Ovary (tissue), 9 donors: Measurements from ENCODE around the gene APOD. TPM values are rescaled to one million over a fixed set of nuclear protein-coding genes. Genes with fewer than 3 reads are reported as not detected.

Source experiments
- DNase-seq, 5 donors: peaks; one replicate each; pipeline ENCODE4 v3.0.0-alpha.2; 2019 to 2020
- H3K27ac ChIP-seq, 2 donors: fragments of 200-600 bp; one replicate each; pipeline versions ENCODE4 v1.5.1 to v1.8.0; 2019 to 2022
- H3K27me3 ChIP-seq: fragments of 200-600 bp; one replicate; pipeline ENCODE4 v1.8.0; 2022
- H3K36me3 ChIP-seq: fragments of 200-600 bp; sonication (generic); one replicate; pipeline ENCODE4 v1.5.1; 2019
- H3K4me1 ChIP-seq: one replicate; pipeline ENCODE4 v1.8.1; 2013; ENCODE audit warnings: mild to moderate bottlenecking, moderate library complexity; ENCODE audit not compliant: insufficient read depth
- H3K4me3 ChIP-seq: fragments of 200-600 bp; sonication (generic); one replicate; pipeline ENCODE4 v1.5.1; 2017
- H3K9me3 ChIP-seq, 2 donors: fragments of 200-600 bp in 1 of 2; sonication (generic) in 1 of 2; one replicate each; pipeline versions ENCODE4 v1.5.1 to v1.8.1; 2013 to 2019; ENCODE audit warnings: mild to moderate bottlenecking in 1 of 2, moderate library complexity in 1 of 2
- CTCF ChIP-seq, 3 donors: fragments of 450-650 bp in 2 of 3; fragments of 200-600 bp in 1 of 3; IDR thresholded peaks; one replicate each; pipeline versions ENCODE4 v1.5.1 to v1.8.0; 2016 to 2022; ENCODE audit warnings: antibody characterized with exemption in 3 of 3, mild to moderate bottlenecking in 1 of 3
- EP300 ChIP-seq: sonication (generic); formaldehyde crosslinking; IDR thresholded peaks from one replicate; pipeline ENCODE4 v1.6.1; 2017; ENCODE audit warnings: antibody characterized with exemption
- POLR2A ChIP-seq: fragments of 450-650 bp; IDR thresholded peaks from one replicate; pipeline ENCODE4 v1.6.1; 2017; ENCODE audit warnings: antibody characterized with exemption, mild to moderate bottlenecking, moderate library complexity
- WGBS, 3 donors: extraction: QIAGEN DNeasy Blood & Tissue Kit in 1 of 3; methylation state at CpG; one replicate each; pipeline versions ENCODE4 v1.1.5 to v1.1.7; 2013 to 2017; 5-methylcytosine and 5-hydroxymethylcytosine counted together
- intact Hi-C, 4 donors: fragments of 100-400 bp; cut with DNase I; formaldehyde crosslinking; loops; one replicate each; pipeline versions ENCODE4 v1.11.0 to v1.15.1; 2022 to 2023
- polyA plus RNA-seq, 2 donors: library from polyadenylated mRNA; stranded (reverse); fragments of 200-250 nt in 1 of 2; fragments of 350-450 nt in 1 of 2; fragmentation: Illumina TruSeq in 1 of 2; extraction: RNeasy Lipid Tissue Mini Kit (QIAGEN cat#74804) in 1 of 2; gene quantifications; one replicate each; pipeline ENCODE4 v1.2.3, GENCODE V29; 2013 to 2014
- total RNA-seq, 7 donors: library from RNA; depleted of rRNA in 2 of 7; stranded (reverse); fragments of >200 nt in 2 of 7; fragmentation: NEBNext Ultra II Directional in 3 of 7; extraction: Animal tissue kit (Norgen Biotek cat#: 25700) in 3 of 7; gene quantifications; one replicate each; pipeline versions ENCODE4 v1.1.0 to v1.2.4, GENCODE V29; 2016 to 2023
- donor health status: DM: no; HTN: no; CAD: no; lungs with moderate emphysema.
- donor health status: DM: no; HTN: no; CAD: no.
- donor health status: Bipolar disorder and iron deficiency.
- donor health status: DM: yes; HTN: yes; CAD: no.
- donor health status: DM: no; HTN: no; CAD: no.
- donor health status: DM: yes; HTN: yes; CAD: no.

Gene APOD
- total and polyA plus RNA-seq, 9 donors: 38.0 to 748 (median 101) TPM

GRCh38 chr3:195553268-195553667 is 30.5 kb downstream of the APOD start:
- H3K27me3 ChIP-seq: no peaks in the 10 kb centered on the region
- DNase-seq: no peak
- TF ChIP-seq POLR2A (no peak), EP300 (no peak), CTCF (IDR thresholded peaks at IDR 0.05) (no peak)

GRCh38 chr3:195551381-195551978 is 32.3 kb downstream of the APOD start:
- WGBS, 3 donors: 51 to 59% (median 55%) methylated on average over 7 of the region's 7 CpGs
- Histone ChIP-seq H3K4me1 (peaks cover 2% of the 10 kb centered on the region), H3K9me3 (no peaks in the 10 kb centered on the region), H3K27ac (no peak overlapping the region), H3K36me3 (no peaks in the 10 kb centered on the region), H3K4me3 (no peak overlapping the region), H3K27me3 (no peaks in the 10 kb centered on the region)
- TF ChIP-seq EP300 (no peak), CTCF (IDR thresholded peaks at IDR 0.05) (no peak), POLR2A (no peak)
- intact Hi-C loops: no loop called here
- peak in 3 of 5 donors; percentile 39 to 71 (median 40) for DNase-seq

More at GRCh38 chr3:195553268-195553667, 30.5 kb downstream of the APOD start:
- WGBS, 3 donors: 79 to 90% (median 80%) methylated on average over 7 of the region's 7 CpGs
- no peak overlapping the region for H3K4me3 ChIP-seq
- no peak overlapping the region for H3K27ac ChIP-seq
- peaks cover 2% of the 10 kb centered on the region for H3K4me1 ChIP-seq
- no peaks in the 10 kb centered on the region for H3K9me3 ChIP-seq
- intact Hi-C loops: no loop called here
- no peaks in the 10 kb centered on the region for H3K36me3 ChIP-seq

- no peak overlapping the region for H3K27ac ChIP-seq
- WGBS, 3 donors: 15 to 20% (median 17%) methylated on average over 4 of the region's 4 CpGs
- peaks cover 5% of the 10 kb centered on the region for H3K4me1 ChIP-seq
- no peak overlapping the region for H3K4me3 ChIP-seq
- no peaks in the 10 kb centered on the region for H3K9me3 ChIP-seq
- DNase-seq: no peak
- no peaks in the 10 kb centered on the region for H3K36me3 ChIP-seq
- no peaks in the 10 kb centered on the region for H3K27me3 ChIP-seq
- intact Hi-C loops: no loop called here
- TF ChIP-seq EP300 (no peak), POLR2A (no peak), CTCF (IDR thresholded peaks at IDR 0.05) (no peak)
Observed at GRCh38 chr3:195550723-195551122, 33.0 kb downstream of the APOD start.

- H3K27me3 ChIP-seq: no peaks in the 10 kb centered on the region
- no peaks in the 10 kb centered on the region for H3K36me3 ChIP-seq
- H3K4me3 ChIP-seq: no peak overlapping the region
- H3K9me3 ChIP-seq: no peaks in the 10 kb centered on the region
- no peak for DNase-seq
- no peak overlapping the region for H3K27ac ChIP-seq
- 39 to 44% (median 40%) methylated on average over 9 of the region's 9 CpGs for WGBS, 3 donors
- peaks cover 5% of the 10 kb centered on the region for H3K4me1 ChIP-seq
- TF ChIP-seq EP300: no peak
- intact Hi-C loops: no loop called here
Observed at GRCh38 chr3:195549931-195550519, 33.7 kb downstream of the APOD start.

- H3K4me3 ChIP-seq: no peak overlapping the region
- 63 to 74% (median 71%) methylated on average over 2 of the region's 2 CpGs for WGBS, 3 donors
- no peaks in the 10 kb centered on the region for H3K9me3 ChIP-seq
- H3K27ac ChIP-seq: no peak overlapping the region
- TF ChIP-seq POLR2A (no peak), EP300 (no peak), CTCF (IDR thresholded peaks at IDR 0.05) (no peak)
- DNase-seq: no peak
- H3K4me1 ChIP-seq: peaks cover 5% of the 10 kb centered on the region
- no peaks in the 10 kb centered on the region for H3K36me3 ChIP-seq
- intact Hi-C loops: no loop called here
- no peaks in the 10 kb centered on the region for H3K27me3 ChIP-seq
Observed at GRCh38 chr3:195548987-195549386, 34.8 kb downstream of the APOD start.
